ENCODE measurements around the gene RADIL. TPM values are rescaled to one million over a fixed set of nuclear protein-coding genes. Genes with fewer than 3 reads are reported as not detected.

RADIL gene
- total and polyA plus RNA-seq, 2 donors (not counting 1 experiment from before 2014, with no cell fraction given): not detected

- H3K4me3 ChIP-seq (ENCODE audit: control extremely low read depth in 1 of 5, extremely low read depth in 1 of 5, insufficient read depth in 1 of 5, low read depth in 2 of 5, low read length in 4 of 5): no peak overlapping the region
Measured at GRCh38 chr7:4774007-4774406, 109.5 kb downstream of the RADIL start.

GRCh38 chr7:4772306-4772705 is 111.2 kb downstream of the RADIL start:
- H3K36me3 ChIP-seq (replicated peaks in 1 of 2; ENCODE audit: control extremely low read depth in 1 of 2, control insufficient read depth in 1 of 2, extremely low read depth in 1 of 2, insufficient read depth in 2 of 2, low read length in 1 of 2): peaks cover 0 to 6% of the 10 kb centered on the region in 2 experiments
- peaks cover 6% of the 10 kb centered on the region for H4K20me1 ChIP-seq (ENCODE audit: control insufficient read depth, insufficient read depth, low read length, poor library complexity, severe bottlenecking)
- Mint-ChIP-seq H3K27me3 (no peaks in the 10 kb centered on the region), H3K9me3 (ENCODE audit: insufficient read depth) (no peaks in the 10 kb centered on the region), H3K4me3 (no peak overlapping the region), H3K27ac (peak overlapping the region; percentile 26), H3K4me1 (peaks cover 29% of the 10 kb centered on the region)
- H2AFZ ChIP-seq (ENCODE audit: insufficient read depth, low read depth, low read length, poor library complexity, severe bottlenecking): no peak overlapping the region
- 98% methylated on average over 4 of the region's 6 CpGs for WGBS (ENCODE audit: insufficient coverage)
- H3K9me3 ChIP-seq (ENCODE audit: control extremely low read depth in 1 of 3, control insufficient read depth in 2 of 3, insufficient read depth in 1 of 3, low read length in 2 of 3): no peaks in the 10 kb centered on the region
- TF ChIP-seq CTCF (IDR thresholded peaks at IDR 0.05): no peak
- TF ChIP-seq EZH2 (IDR thresholded peaks at IDR 0.05; ENCODE audit: borderline replicate concordance, insufficient read depth, low read depth, low read length, poor library complexity, severe bottlenecking): no peak
- H3K4me1 ChIP-seq (ENCODE audit: control insufficient read depth in 2 of 2, insufficient read depth in 2 of 2, low read length in 2 of 2): peaks cover 14 to 21% of the 10 kb centered on the region in 2 donors
- H3K9ac ChIP-seq (ENCODE audit: low read length): no peak overlapping the region
- ATAC-seq (ENCODE audit: low read depth) (no peak), DNase-seq (no peak)
- no peak overlapping the region for H3K4me2 ChIP-seq (replicated peaks; ENCODE audit: low read depth, low read length, poor library complexity, severe bottlenecking)
- H3K27ac ChIP-seq (ENCODE audit: low read length in 2 of 2): no peak overlapping the region
- POLR2A ChIA-PET: no interaction called here
- CTCF ChIA-PET: no interaction called here
- intact Hi-C loops (cut with micrococcal nuclease): no loop called here
- H3K4me3 ChIP-seq (ENCODE audit: control extremely low read depth in 1 of 5, extremely low read depth in 1 of 5, insufficient read depth in 1 of 5, low read depth in 2 of 5, low read length in 4 of 5): no peak overlapping the region
- H3K27me3 ChIP-seq (replicated peaks in 1 of 4; ENCODE audit: control extremely low read depth in 1 of 4, control insufficient read depth in 3 of 4, insufficient read depth in 4 of 4, low read length in 3 of 4): no peaks in the 10 kb centered on the region
- H3K79me2 ChIP-seq (ENCODE audit: control insufficient read depth, insufficient read depth, low read length): peaks cover 17% of the 10 kb centered on the region

More at GRCh38 chr7:4774007-4774406, 109.5 kb downstream of the RADIL start:
- peaks cover 30% of the 10 kb centered on the region for H3K79me2 ChIP-seq (ENCODE audit: control insufficient read depth, insufficient read depth, low read length)
- peak overlapping the region; percentile 97 for H3K4me3 Mint-ChIP-seq
- DNase-seq: no peak
- ChIA-PET CTCF (no interaction called here), POLR2A (no interaction called here)
- H3K27ac Mint-ChIP-seq: peak overlapping the region; percentile 99
- no peak for TF ChIP-seq EZH2 (IDR thresholded peaks at IDR 0.05; ENCODE audit: borderline replicate concordance, insufficient read depth, low read depth, low read length, poor library complexity, severe bottlenecking)
- no peak for TF ChIP-seq CTCF (IDR thresholded peaks at IDR 0.05)
- H3K4me1 Mint-ChIP-seq: peaks cover 39% of the 10 kb centered on the region
- H4K20me1 ChIP-seq (ENCODE audit: control insufficient read depth, insufficient read depth, low read length, poor library complexity, severe bottlenecking): peaks cover 7% of the 10 kb centered on the region
- H3K27me3 Mint-ChIP-seq: no peaks in the 10 kb centered on the region
- H3K9ac ChIP-seq (ENCODE audit: low read length): peak overlapping the region; percentile 88
- H3K9me3 Mint-ChIP-seq (ENCODE audit: insufficient read depth): no peaks in the 10 kb centered on the region
- peak overlapping the region in 1 of 2 donors; percentile 95 for H3K27ac ChIP-seq (ENCODE audit: low read length in 2 of 2)
- 98% methylated on average over 11 of the region's 12 CpGs for WGBS (ENCODE audit: insufficient coverage)
- peaks cover 0 to 6% of the 10 kb centered on the region in 2 experiments for H3K36me3 ChIP-seq (replicated peaks in 1 of 2; ENCODE audit: control extremely low read depth in 1 of 2, control insufficient read depth in 1 of 2, extremely low read depth in 1 of 2, insufficient read depth in 2 of 2, low read length in 1 of 2)
- intact Hi-C loops (cut with micrococcal nuclease): no loop called here
- no peaks in the 10 kb centered on the region for H3K27me3 ChIP-seq (replicated peaks in 1 of 4; ENCODE audit: control extremely low read depth in 1 of 4, control insufficient read depth in 3 of 4, insufficient read depth in 4 of 4, low read length in 3 of 4)
- no peak for ATAC-seq (ENCODE audit: low read depth)
- peaks cover 14 to 26% of the 10 kb centered on the region in 2 donors for H3K4me1 ChIP-seq (ENCODE audit: control insufficient read depth in 2 of 2, insufficient read depth in 2 of 2, low read length in 2 of 2)
- H3K4me2 ChIP-seq (replicated peaks; ENCODE audit: low read depth, low read length, poor library complexity, severe bottlenecking): peak overlapping the region; percentile 90
- H2AFZ ChIP-seq (ENCODE audit: insufficient read depth, low read depth, low read length, poor library complexity, severe bottlenecking): peak overlapping the region; percentile 89
- H3K9me3 ChIP-seq (ENCODE audit: control extremely low read depth in 1 of 3, control insufficient read depth in 2 of 3, insufficient read depth in 1 of 3, low read length in 2 of 3): no peaks in the 10 kb centered on the region
